ENCODE data around the gene RBCK1.

Gene RBCK1

DNA sequence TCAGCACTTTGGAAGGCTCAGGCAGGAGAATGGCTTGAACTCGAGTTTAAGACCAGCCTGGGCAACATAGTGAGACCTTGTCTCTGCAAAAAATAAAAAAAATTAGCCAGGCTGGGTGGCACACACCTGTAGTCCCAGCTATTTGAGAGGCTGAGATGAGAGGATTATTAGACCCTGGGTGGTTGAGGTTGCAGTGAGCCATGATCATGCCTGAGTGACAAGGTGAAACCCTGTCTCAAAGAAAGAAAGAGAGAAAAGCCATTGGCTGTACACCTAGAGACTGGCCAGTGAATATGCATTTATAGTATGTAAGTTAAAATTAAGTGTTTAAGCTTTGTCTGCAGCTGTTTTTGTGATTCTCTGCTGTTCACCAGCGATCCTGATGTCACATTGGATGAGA is 6.1 kb downstream of the RBCK1 start:
- H3K36me3 ChIP-seq (ENCODE audit: low read depth): peaks cover 95% of the 10 kb centered on the region
- H3K4me1 ChIP-seq (ENCODE audit: insufficient read depth, poor library complexity, severe bottlenecking): peaks cover 18% of the 10 kb centered on the region
- ATAC-seq (ENCODE audit: low read depth) (no peak), DNase-seq (ENCODE audit: low spot score) (no peak)
- H3K4me3 ChIP-seq (ENCODE audit: severe bottlenecking): no peak overlapping the region
- TF ChIP-seq CTCF (IDR thresholded peaks at IDR 0.05; ENCODE audit: poor library complexity, severe bottlenecking): no peak
- H3K27me3 ChIP-seq (ENCODE audit: insufficient read depth, poor library complexity, severe bottlenecking): no peaks in the 10 kb centered on the region
- no peaks in the 10 kb centered on the region for H3K9me3 ChIP-seq (ENCODE audit: severe bottlenecking)
- H3K27ac ChIP-seq (ENCODE audit: poor library complexity, severe bottlenecking): no peak overlapping the region

DNA sequence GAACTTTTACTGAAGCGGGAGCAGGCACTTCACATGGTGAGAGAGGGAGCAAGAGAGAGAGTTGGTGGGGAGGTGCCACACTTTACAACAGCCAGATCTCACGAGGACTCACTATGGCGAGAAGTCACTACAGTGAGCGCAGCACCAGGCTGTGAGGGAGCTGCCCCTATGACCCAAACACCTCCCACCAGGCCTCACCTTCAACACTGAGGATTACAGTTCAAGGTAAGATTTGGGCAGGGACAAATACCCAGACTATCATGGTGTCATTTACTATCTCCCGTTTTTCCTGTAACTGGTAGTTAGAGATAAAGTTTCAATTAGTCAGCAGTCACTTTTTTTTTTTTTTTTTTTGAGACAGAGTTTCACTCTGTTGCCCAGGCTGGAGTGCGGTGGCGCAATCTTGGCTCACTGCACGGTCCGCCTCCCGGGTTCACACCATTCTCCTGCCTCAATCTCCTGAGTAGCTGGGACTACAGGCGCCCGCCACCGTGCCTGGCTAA is 7.8 kb downstream of the RBCK1 start:
- no peak for TF ChIP-seq CTCF (IDR thresholded peaks at IDR 0.05; ENCODE audit: poor library complexity, severe bottlenecking)
- H3K36me3 ChIP-seq (ENCODE audit: low read depth): peaks cover 91% of the 10 kb centered on the region
- no peak for ATAC-seq (ENCODE audit: low read depth)
- H3K27me3 ChIP-seq (ENCODE audit: insufficient read depth, poor library complexity, severe bottlenecking): no peaks in the 10 kb centered on the region
- H3K4me3 ChIP-seq (ENCODE audit: severe bottlenecking): no peak overlapping the region
- H3K4me1 ChIP-seq (ENCODE audit: insufficient read depth, poor library complexity, severe bottlenecking): peaks cover 5% of the 10 kb centered on the region
- H3K27ac ChIP-seq (ENCODE audit: poor library complexity, severe bottlenecking): peak overlapping the region; percentile 2
- DNase-seq (ENCODE audit: low spot score): no peak
- H3K9me3 ChIP-seq (ENCODE audit: severe bottlenecking): no peaks in the 10 kb centered on the region

DNA sequence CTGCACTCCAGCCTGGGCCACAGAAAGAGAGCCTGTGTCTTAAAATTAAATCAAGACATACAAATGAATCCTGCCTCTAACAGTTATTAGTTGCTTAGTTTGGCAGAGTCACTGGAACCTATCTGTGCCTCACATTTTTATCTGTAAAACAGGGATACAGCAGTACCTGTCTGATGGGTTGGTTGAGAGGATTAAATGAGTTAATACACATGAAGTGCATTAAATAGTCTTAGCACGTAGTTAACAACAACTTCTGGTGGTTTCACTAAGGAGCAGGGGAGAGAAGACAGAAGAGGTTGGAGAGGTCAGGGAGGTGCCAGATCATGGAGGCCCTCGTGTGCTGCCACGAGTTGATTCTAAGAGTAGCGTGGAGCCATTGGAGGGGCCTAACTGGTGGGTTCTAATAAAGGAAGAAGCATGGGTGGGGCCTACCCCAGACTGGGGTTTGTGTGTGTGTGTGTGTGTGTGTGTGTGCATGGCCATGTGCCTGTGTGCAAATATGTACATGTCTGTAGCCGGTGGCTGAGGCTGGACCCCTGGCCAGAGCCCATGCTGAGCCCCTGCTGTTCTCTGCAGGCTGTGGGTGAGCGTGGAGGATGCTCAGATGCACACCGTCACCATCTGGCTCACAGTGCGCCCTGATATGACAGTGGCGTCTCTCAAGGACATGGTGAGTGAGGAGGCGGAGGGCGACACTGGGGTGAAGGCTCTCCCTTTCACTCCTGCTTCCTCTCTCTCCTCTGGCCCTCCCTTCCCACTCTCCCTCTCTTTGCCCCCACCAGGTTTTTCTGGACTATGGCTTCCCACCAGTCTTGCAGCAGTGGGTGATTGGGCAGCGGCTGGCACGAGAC is 9.1 kb downstream of the RBCK1 start:
- Histone ChIP-seq H3K4me1 (ENCODE audit: insufficient read depth, poor library complexity, severe bottlenecking) (peaks cover 4% of the 10 kb centered on the region), H3K27me3 (ENCODE audit: insufficient read depth, poor library complexity, severe bottlenecking) (no peaks in the 10 kb centered on the region), H3K9me3 (ENCODE audit: severe bottlenecking) (no peaks in the 10 kb centered on the region), H3K4me3 (ENCODE audit: severe bottlenecking) (no peak overlapping the region), H3K27ac (ENCODE audit: poor library complexity, severe bottlenecking) (peak overlapping the region; percentile 2), H3K36me3 (ENCODE audit: low read depth) (peaks cover 91% of the 10 kb centered on the region)
- ATAC-seq (ENCODE audit: low read depth) (no peak), DNase-seq (ENCODE audit: low spot score) (no peak)
- TF ChIP-seq CTCF (IDR thresholded peaks at IDR 0.05; ENCODE audit: poor library complexity, severe bottlenecking): no peak

GRCh38 chr20:417801-418342 is 9.8 kb downstream of the RBCK1 start:
- DNase-seq (ENCODE audit: low spot score): no peak
- ATAC-seq (ENCODE audit: low read depth): no peak
- H3K27me3 ChIP-seq (ENCODE audit: insufficient read depth, poor library complexity, severe bottlenecking): no peaks in the 10 kb centered on the region
- H3K4me1 ChIP-seq (ENCODE audit: insufficient read depth, poor library complexity, severe bottlenecking): no peaks in the 10 kb centered on the region
- TF ChIP-seq CTCF (IDR thresholded peaks at IDR 0.05; ENCODE audit: poor library complexity, severe bottlenecking): no peak
- H3K27ac ChIP-seq (ENCODE audit: poor library complexity, severe bottlenecking): no peak overlapping the region
- no peak overlapping the region for H3K4me3 ChIP-seq (ENCODE audit: severe bottlenecking)
- no peaks in the 10 kb centered on the region for H3K9me3 ChIP-seq (ENCODE audit: severe bottlenecking)
- peaks cover 91% of the 10 kb centered on the region for H3K36me3 ChIP-seq (ENCODE audit: low read depth)

Data from RWPE2 (cell line).